DND-41 (cell line): ENCODE data around the gene NFASC.

Source experiments
- ATAC-seq: fragments of 200-7000 bp; cut with Tn5 transposase; 3 replicates; pipeline ENCODE4 v1.9.1; 2021; ENCODE audit warnings: low read depth; ENCODE audit not compliant: insufficient read depth
- DNase-seq: peaks from one replicate; pipeline ENCODE4 v3.0.0-alpha.2; 2020
- H2AFZ ChIP-seq: 2 replicates; pipeline ENCODE4 v1.6.0; 2012; ENCODE audit warnings: low read depth, low read length
- H3K27ac ChIP-seq: 2 replicates; pipeline ENCODE4 v1.5.1; 2012; ENCODE audit warnings: low read length, inconsistent platforms
- H3K27me3 ChIP-seq: fragments of 200-600 bp; sonication (generic); 2 replicates; pipeline ENCODE4 v1.6.0; 2012; ENCODE audit warnings: low read length, mild to moderate bottlenecking, inconsistent platforms; ENCODE audit not compliant: insufficient read depth, poor library complexity
- H3K36me3 ChIP-seq: 2 replicates; pipeline ENCODE4 v1.5.1; 2012; ENCODE audit warnings: low read length, inconsistent platforms; ENCODE audit not compliant: insufficient read depth
- H3K4me1 ChIP-seq: 2 replicates; pipeline ENCODE4 v1.5.1; 2012; ENCODE audit warnings: mild to moderate bottlenecking, low read length; ENCODE audit not compliant: insufficient read depth
- H3K4me2 ChIP-seq: 2 replicates; pipeline ENCODE4 v1.6.0; 2012; ENCODE audit warnings: mild to moderate bottlenecking, moderate library complexity, low read length, inconsistent platforms; ENCODE audit not compliant: insufficient read depth
- H3K4me3 ChIP-seq, 2 experiments: fragments of 200-600 bp in 1 of 2; shearing (Covaris generic) in 1 of 2; 2 replicates each; pipeline ENCODE4 v1.5.1; 2012 to 2016; ENCODE audit warnings: inconsistent platforms in 2 of 2, low read length in 2 of 2, mild to moderate bottlenecking in 2 of 2, low read depth in 1 of 2, moderate library complexity in 1 of 2
- H3K79me2 ChIP-seq: 2 replicates; pipeline ENCODE4 v1.6.0; 2012; ENCODE audit warnings: low read length, inconsistent platforms; ENCODE audit not compliant: insufficient read depth
- H3K9ac ChIP-seq: 2 replicates; pipeline ENCODE4 v1.6.0; 2012; ENCODE audit warnings: low read depth, mild to moderate bottlenecking, inconsistent platforms, low read length, moderate library complexity
- H3K9me3 ChIP-seq: 2 replicates; pipeline ENCODE4 v1.5.1; 2012; ENCODE audit warnings: low read length, moderate library complexity, mild to moderate bottlenecking, inconsistent platforms; ENCODE audit not compliant: insufficient read depth, severe bottlenecking
- H4K20me1 ChIP-seq: 2 replicates; pipeline ENCODE4 v1.6.0; 2012; ENCODE audit warnings: low read length; ENCODE audit not compliant: insufficient read depth
- CTCF ChIP-seq: IDR thresholded peaks from 2 replicates; pipeline ENCODE4 v1.5.1; 2012; ENCODE audit warnings: borderline replicate concordance, low read length, moderate library complexity, mild to moderate bottlenecking; ENCODE audit not compliant: poor library complexity, severe bottlenecking; ENCODE audit errors: extremely low read depth
- EZH2 ChIP-seq: IDR thresholded peaks from 3 replicates; pipeline ENCODE4 v1.6.1; 2012; ENCODE audit warnings: borderline replicate concordance, low read depth, mild to moderate bottlenecking, moderate library complexity, low read length, inconsistent platforms; ENCODE audit not compliant: severe bottlenecking

Gene NFASC

DNA sequence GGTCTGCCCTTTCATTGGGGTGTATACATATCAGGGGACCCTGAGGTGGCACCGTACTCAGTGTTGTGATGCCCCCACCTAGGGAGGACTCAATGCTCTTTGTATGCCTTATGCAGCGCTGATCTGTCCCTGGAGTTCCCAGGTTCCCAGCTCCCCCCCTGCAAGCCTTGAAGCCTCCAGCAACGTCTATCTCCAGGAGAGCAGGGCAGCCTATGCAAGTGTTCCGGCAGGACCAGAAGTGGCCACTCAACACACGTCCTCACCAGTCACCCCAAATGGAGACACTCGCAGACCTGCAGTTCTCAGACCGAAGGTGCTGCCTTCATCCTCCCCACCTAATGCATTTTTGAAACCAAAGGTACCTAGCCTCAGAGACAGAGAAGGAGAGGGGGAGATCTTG lies 147.1 kb downstream of the NFASC start:
- H3K9ac ChIP-seq = no peak overlapping the region
- no peak for DNase-seq
- no peaks in the 10 kb centered on the region for H3K9me3 ChIP-seq
- H3K4me3 ChIP-seq = no peak overlapping the region
- TF ChIP-seq EZH2 (no peak), CTCF (no peak)
- H4K20me1 ChIP-seq = peaks cover 3% of the 10 kb centered on the region; the same call in 1 of the 2 replicates
- no peak overlapping the region for H3K4me2 ChIP-seq
- no peaks in the 10 kb centered on the region for H3K4me1 ChIP-seq
- no peak overlapping the region for H2AFZ ChIP-seq
- peaks cover 32% of the 10 kb centered on the region for H3K27me3 ChIP-seq
- no peaks in the 10 kb centered on the region for H3K36me3 ChIP-seq
- no peak for ATAC-seq
- no peak overlapping the region for H3K27ac ChIP-seq
- no peaks in the 10 kb centered on the region for H3K79me2 ChIP-seq

DNA sequence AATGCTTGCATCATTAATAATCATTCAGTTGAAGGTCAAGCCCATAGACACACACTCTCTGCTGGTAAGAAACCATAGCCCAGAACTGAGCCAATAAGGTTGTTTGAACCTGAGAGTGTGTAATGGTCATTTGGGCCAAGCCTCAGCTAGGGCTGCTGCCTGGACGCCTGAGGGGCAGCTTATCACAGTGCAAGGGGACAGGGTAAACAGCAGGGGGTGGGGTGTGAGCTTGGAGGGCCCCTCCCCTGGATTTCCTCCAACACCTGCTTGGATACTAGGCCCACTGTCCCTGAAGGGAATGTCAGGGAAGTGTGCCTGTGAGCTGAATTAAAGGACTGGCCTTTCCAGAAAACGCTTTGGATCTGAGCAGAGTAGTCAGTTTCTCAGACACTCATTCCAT lies 147.7 kb downstream of the NFASC start:
- ATAC-seq (no peak), DNase-seq (no peak)
- Histone ChIP-seq H3K27me3 (peaks cover 31% of the 10 kb centered on the region), H3K9ac (no peak overlapping the region), H4K20me1 (peaks cover 3% of the 10 kb centered on the region; the same call in 1 of the 2 replicates), H2AFZ (no peak overlapping the region), H3K79me2 (no peaks in the 10 kb centered on the region), H3K4me1 (no peaks in the 10 kb centered on the region), H3K36me3 (no peaks in the 10 kb centered on the region), H3K4me2 (no peak overlapping the region), H3K9me3 (no peaks in the 10 kb centered on the region), H3K27ac (no peak overlapping the region), H3K4me3 (no peak overlapping the region)
- TF ChIP-seq CTCF = no peak
- no peak for TF ChIP-seq EZH2

DNA sequence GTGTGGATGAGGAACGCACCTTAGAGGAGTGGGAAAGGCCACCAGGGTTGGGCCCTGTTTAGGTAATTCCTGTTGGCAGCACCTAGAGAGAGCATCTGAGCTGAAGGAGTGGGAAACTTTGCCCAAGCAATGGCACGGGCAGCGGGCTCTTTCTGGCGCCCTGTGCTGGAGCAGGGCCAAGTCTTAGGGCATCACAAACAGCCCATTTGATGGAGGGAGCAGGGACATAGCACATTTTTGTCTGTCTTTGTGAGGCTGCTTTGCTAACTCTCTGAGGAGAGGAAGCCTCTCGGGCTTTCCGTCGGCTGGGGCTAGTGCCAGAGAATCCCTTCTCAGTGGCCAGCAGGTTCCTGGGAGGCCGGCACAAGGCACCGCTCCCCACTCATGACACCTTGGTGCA lies 149.8 kb downstream of the NFASC start:
- H4K20me1 ChIP-seq = peaks cover 3% of the 10 kb centered on the region; the same call in 1 of the 2 replicates
- no peak overlapping the region for H3K9ac ChIP-seq
- H3K27me3 ChIP-seq = peaks cover 29% of the 10 kb centered on the region
- TF ChIP-seq EZH2 = no peak
- TF ChIP-seq CTCF = no peak
- H3K9me3 ChIP-seq = no peaks in the 10 kb centered on the region
- H3K4me3 ChIP-seq = no peak overlapping the region
- ATAC-seq (no peak), DNase-seq (no peak)
- H2AFZ ChIP-seq = no peak overlapping the region
- no peaks in the 10 kb centered on the region for H3K36me3 ChIP-seq
- H3K79me2 ChIP-seq = no peaks in the 10 kb centered on the region
- H3K4me2 ChIP-seq = no peak overlapping the region
- H3K27ac ChIP-seq = no peak overlapping the region
- H3K4me1 ChIP-seq = no peaks in the 10 kb centered on the region

DNA sequence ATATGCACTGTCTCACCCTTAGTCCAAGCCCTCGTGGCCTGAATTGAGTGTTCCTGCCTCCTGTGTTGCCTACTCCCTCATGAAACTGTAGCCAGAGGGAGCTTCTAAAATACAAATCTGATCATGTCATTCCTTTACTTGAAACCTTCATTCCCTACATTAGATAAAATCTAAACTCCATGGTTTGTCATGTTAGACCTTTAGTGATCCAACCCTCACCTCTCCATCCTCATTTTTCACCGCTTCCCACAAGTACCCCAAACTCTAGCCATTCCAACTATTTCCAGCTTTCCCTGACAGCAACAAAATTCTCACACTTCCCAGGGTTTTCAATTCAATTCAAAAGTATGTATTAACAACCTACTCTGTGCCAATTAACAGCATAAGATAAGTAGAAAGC lies 154.0 kb downstream of the NFASC start:
- H3K4me3 ChIP-seq = no peak overlapping the region
- peaks cover 23% of the 10 kb centered on the region for H3K27me3 ChIP-seq
- no peak overlapping the region for H3K4me2 ChIP-seq
- DNase-seq (no peak), ATAC-seq (no peak)
- no peak overlapping the region for H3K27ac ChIP-seq
- no peak for TF ChIP-seq EZH2
- no peak for TF ChIP-seq CTCF
- no peak overlapping the region for H2AFZ ChIP-seq
- H3K9ac ChIP-seq = no peak overlapping the region
- H3K9me3 ChIP-seq = no peaks in the 10 kb centered on the region
- H3K79me2 ChIP-seq = no peaks in the 10 kb centered on the region
- no peaks in the 10 kb centered on the region for H3K36me3 ChIP-seq
- H4K20me1 ChIP-seq = no peaks in the 10 kb centered on the region; the same call in 1 of the 2 replicates
- no peaks in the 10 kb centered on the region for H3K4me1 ChIP-seq
